HG02759 (cell line): Measurements from ENCODE around the gene DYNC2H1.
"Not testable (repeated sequence)": the region's sequence is repeated elsewhere in the genome, so short reads cannot be mapped to it uniquely, and the experiment has no call there.

ENCODE experiments used
- ATAC-seq: cut with Tn5 transposase; IDR thresholded peaks from one replicate; pipeline ENCODE4 v1.9.1; 2021; ENCODE audit warnings: mild to moderate bottlenecking, moderate library complexity; ENCODE audit not compliant: unreplicated experiment

DYNC2H1 gene

DNA sequence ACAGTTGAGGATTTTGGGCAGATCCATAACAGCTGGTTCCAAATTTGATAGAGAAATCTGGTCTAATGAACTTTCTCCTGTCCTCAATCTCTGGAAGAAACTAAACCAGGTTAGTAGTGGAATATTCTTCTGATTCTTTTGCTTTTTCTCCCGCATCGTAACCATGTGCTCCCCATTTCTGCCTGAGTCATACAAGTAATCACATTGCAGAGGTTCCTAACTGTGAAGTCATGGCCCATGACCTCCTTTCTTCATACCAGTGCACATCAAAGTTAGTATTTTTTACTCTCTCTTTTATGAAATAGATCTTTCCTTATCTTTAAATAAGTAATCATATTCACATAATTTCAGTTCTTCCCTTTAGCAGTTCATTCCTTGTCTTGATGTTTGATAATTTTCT lies 249.0 kb downstream of the DYNC2H1 start:
- ATAC-seq, result no peak

DNA sequence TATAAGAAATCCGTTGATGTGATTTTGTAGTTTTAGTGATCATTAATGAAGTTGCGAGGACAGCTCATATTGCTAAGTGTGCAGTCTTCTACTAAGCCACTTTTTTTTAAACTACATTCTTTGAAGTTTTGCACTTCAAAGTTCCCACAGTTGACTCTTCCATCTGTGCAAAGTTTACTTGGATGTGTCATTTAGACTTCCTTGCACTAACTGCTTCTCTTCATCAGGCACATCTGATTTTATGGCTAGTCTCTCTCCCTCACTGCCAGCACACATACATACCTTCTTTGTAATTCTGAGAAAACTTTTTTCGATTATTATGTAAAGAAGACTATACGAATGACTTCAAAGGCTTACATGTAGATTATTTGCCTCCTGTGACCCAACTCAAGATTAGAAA lies 250.0 kb downstream of the DYNC2H1 start:
- no peak for ATAC-seq

DNA sequence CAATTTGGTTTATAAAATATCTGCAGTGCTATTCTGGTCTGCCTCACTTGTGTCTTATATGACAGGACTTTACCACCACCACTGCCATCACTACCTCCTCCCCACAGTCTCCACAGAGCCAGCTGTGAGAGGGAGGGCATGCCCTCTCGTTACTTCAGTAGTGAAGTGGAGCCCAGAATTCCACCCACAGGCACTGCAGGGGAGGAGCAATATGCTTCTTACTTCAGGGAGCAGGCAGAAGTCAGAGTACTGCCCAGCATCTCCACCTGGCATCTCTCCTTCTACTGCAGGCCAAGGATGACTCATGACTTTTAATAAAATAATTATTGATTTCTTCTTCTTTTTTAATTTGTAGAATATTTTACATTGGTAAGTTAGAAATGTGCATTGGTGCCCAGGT lies 255.5 kb downstream of the DYNC2H1 start:
- no peak for ATAC-seq

DNA sequence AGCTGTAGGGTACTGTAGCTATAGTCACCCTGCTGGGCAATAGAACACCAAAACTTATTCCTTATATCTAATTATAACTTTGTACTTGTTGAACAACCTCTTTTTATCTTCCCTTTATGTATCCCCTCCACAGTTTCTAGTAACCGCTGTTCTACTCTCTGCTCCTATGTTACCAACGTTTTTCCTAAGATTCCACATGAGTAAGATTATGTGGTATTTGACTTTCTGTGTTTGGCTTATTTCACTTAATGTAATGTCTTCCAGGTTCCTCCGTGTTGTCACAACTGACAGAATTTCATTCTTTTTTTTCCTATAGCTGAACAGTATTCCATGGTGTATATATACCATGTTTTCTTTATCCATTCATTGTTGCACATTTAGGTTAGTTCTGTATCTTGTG lies 258.4 kb downstream of the DYNC2H1 start:
- no peak for ATAC-seq

DNA sequence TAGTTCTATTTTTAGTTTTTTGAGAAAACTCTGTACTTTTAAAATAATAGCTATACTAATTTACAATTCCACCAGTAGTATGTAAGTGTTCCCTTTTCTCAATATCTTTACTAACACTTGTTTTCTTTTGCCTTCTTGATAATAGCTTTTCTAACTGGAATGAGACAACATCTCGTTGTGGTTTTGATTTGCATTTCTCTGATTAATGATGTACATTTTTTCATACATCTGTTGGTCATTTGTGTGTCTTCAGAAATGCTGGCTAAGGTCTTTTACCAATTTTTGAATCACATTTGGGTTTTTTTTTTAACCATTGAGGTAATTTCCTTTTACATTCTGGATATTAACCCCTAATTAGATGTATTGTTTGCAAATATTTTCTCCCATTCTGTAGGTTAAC lies 258.9 kb downstream of the DYNC2H1 start:
- no peak for ATAC-seq

DNA sequence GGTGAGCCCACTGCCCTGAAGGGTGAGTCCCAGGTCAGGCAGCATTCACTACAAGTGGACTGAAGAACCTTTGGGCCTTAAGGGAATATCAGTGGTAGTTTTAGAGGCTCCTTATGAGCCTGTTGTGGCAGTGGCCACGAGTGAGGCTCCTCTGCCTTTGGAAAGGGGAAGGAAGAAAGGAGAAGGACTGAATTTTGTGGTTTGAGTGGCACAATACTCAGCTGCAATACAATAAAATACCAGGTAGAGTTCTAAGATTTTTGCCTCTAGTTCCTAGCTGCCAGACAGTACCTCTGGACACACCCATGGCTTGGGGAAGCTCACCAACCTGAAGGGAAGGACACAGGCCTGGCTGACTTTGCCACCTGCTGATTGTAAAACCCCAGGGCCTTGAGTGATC lies 260.9 kb downstream of the DYNC2H1 start:
- no peak for ATAC-seq

DNA sequence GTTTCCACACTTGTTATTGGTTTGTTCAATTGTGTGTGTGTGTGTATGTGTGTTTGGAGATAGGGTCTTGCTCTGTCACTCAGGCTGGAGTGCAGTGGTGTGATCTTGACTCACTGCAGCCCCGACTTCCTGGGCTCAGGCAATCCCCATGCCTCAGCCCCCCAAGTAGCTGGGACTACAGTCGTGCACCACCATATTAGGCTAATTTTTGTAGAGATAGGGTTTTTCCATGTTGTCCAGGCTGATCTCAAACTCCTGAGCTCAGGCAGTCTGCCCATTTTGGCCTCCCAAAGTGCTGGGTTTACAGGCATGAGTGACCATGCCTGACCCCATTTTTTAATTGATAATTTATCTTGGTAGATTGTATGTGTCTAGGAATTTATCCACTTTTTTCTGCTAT lies 263.7 kb downstream of the DYNC2H1 start:
- ATAC-seq, result no peak

DNA sequence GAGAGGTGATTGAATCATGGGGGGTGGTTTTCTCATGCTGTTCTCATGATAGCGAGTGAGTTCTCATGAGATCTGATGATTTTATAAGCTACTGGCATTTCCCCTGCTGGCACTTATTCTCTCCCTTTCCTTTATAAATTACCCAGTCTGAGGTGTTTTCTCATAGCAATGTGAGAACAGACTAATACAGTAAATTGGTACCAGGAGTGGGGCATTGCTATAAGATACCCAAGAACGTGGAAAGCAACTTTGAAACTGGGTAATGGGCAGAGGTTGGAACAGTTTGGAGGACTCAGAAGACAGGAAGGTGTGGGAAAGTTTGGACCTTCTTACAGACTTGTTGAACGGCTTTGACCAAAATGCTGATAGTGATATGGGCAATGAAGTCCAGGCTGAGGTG lies 265.0 kb downstream of the DYNC2H1 start:
- ATAC-seq, result not testable (repeated sequence)

DNA sequence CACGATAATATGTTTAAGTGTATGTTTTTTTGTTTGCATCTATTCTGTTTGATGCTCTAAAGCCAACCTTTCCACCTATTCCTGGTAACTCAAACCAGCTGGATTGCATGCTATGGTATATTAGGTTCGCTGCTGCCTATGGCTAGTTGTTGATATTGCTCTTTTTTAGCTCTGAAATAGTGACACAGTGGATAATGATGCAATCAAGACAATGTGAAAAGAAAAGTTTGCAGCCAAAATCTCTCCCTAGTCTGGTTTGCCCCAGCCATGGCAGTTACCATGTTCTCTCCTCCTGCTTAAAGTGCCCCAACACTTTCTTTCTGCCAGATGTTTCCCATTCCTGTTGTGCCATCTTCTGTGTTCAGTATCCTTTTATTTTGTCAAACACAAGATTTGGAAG lies 269.7 kb downstream of the DYNC2H1 start:
- ATAC-seq, result no peak

DNA sequence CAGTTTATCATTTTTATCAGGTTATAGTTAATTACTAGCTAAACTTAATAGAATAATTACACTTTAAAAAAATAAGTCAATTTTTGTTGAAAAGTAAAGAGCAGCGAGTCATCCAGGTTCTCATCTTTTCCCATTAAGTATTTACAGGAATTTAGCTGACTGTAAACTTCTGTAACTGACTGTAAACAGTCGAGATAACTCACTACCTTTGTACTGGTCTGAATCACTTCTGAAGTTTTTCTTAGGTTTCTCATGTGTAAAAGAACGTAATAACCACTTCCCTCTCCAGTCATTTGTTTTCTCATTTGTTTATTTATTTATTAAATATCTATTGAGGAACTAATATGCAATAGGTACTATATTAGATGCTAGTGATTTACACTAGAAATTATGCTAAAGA lies 270.8 kb downstream of the DYNC2H1 start:
- no peak for ATAC-seq

DNA sequence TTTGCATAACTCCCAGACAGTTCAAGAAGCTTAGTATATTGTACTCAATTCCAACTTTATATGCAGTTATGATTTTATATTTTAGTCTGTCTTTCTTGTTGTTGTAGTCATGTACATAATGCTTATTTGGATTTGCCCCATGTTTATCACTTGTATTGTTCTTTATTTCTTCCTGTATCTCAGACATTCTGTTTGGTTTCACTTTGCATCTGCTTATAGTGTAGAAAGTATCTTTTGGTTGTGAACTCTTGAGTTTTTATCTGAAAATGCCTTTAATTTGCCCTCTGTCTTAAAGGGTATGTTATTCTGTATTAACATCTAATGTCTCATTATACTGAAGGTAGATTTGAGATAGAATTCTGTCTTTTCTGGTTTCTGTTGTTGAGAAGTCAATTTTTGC lies 275.4 kb downstream of the DYNC2H1 start:
- no peak for ATAC-seq

DNA sequence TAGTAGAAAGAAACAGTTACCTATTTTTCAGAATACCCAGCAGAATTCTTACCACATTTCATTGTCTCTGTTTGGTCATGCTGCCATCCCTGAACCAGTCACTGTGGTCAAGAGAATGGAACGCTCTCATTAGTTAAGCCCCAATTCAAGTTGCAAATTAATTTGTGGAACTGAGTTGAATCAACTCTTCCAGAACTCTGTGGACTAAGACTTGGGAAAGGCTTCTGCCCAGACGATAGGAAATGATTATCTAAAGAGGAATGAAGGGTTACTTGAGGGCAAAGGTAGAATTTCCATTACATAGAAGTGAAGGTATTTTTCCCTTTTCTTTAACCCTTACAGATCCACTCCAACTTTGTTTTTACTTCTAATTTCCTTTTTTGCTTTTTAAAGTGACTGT lies 286.4 kb downstream of the DYNC2H1 start:
- no peak for ATAC-seq

DNA sequence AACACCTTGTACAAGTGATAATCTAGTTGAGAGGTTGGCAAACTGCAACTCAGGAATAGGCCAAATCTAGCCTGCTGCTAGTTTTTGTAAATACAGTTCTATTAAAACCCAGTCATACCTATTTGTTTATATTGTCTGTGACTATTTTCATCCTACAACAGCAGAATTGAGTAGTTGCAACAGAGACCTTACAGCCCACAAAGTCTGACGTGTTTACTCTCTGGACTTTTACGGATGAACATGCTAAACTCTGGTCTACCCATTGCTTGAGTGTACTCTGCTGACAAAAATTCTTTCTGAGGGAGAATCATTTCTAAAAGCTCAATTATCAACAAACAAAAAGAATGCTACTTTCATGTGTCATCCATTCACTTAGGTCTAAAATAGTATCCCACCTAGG lies 287.0 kb downstream of the DYNC2H1 start:
- ATAC-seq, result no peak

DNA sequence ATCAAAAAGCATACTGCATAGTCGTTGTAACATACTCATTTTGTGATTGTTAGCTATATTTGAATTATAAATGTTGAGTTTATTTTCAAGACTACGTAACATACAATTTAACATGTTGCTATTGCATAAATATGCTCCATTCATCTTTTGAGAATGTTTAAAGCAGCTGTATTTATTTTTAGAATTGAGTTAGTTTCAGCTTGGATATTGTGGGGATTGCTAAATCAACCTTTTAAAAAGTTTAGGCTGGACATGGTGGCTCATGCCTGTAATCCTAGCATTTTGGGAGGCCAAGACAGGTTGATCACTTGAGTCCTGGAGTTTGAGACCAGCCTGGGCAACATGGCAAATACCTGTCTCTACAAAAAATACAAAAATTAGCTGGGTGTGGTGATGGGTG lies 288.1 kb downstream of the DYNC2H1 start:
- no peak for ATAC-seq

DNA sequence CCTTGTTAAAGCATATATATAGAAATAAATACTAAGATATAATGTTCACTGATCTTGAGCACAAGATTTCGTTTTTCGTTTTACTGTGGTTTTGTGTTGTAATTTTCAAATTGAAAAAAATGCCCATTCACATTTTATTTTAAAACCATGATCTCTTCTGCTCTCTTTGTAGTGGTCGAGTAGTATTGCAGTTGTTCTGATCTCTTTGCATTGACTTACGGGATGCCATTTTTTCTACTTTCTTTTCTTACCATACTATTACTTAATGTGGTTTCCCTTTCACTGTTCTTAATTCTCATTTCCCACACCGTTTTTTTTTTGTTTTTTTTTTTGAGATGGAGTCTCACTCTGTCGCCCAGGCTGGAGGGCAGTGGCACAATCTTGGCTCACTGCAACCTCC lies 289.6 kb downstream of the DYNC2H1 start:
- ATAC-seq, result no peak

DNA sequence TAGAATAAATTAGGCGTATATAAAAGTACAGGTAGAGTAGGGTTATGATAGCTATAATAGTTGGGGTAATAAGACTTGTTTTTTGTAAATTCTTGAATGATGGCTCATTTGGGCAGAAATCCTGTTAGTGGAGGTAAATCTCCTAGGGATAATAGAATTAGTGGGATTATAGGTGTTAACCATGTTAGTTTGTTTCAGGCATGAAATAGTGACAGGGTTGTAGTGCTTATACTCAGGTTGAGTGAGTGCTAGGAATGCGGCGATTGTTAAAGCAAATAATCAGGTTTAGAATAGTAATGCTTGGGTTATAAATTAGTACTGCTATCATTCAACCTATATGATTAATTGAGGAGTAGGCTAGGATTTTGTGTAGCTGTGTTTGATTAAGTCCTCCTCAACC lies 297.1 kb downstream of the DYNC2H1 start:
- ATAC-seq, result no peak

DNA sequence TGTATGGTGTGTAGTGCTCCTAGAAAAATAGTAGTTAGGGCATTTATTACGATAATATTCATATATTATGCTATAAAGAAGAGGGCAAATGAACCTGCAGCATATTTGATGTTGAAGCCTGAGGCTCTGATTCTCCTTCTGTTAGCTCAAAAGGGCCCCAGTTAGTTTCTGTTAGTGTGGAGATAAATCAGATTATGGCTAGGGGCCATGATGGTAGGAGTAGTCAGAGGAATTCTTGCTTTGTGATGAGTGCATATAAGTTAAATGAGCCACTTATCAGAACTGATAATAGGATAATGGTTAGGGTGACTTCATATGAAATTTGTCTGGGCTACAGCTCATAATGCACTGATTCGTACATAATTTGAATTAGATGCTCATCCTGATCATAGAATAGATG lies 298.4 kb downstream of the DYNC2H1 start:
- no peak for ATAC-seq

DNA sequence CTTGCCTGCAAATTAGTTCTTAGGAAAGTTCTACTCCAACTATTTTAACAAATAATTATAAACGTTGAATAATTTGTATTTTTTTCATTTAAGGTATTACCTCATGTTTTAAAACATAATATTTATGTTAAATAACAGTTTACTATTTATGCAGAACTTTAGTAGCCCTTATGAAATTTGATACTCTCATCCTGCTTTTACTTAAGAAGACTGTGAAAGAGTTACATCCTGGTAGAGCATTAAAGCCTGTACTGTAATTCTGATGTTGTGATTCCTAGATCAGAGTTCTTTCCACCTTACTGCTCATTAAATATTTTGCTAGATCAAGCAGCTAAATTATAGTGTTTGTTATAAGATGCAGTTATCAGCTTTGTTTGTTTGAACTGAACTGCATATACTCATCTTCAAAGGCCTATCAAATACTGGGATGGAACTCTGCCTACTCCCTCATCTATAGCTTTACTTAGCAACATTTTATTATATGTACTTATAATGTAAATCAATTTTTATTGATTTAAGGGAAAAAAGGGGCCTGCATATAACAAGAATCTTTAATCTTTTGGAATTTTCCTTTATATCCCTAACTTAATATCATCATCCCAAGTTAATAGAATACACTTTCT lies 304.2 kb downstream of the DYNC2H1 start:
- ATAC-seq, result no peak

DNA sequence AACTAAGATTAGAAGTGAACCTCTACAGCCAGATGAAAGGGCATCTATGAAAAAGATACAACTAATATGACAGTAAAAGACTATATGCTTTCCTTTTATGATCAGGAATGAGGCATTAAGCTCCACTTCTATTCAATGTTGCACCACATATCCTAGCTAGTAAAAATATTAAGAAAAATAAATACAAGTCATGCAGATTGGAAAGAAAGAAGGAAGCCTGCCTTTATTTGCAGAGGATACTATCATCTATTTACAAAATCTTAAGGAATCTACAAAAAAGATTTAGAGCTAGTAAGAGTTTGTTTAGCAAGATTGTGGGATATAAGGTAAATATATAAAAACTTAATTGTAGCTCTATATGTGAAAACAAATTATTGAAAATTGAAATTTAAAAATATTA lies 308.8 kb downstream of the DYNC2H1 start:
- no peak for ATAC-seq

DNA sequence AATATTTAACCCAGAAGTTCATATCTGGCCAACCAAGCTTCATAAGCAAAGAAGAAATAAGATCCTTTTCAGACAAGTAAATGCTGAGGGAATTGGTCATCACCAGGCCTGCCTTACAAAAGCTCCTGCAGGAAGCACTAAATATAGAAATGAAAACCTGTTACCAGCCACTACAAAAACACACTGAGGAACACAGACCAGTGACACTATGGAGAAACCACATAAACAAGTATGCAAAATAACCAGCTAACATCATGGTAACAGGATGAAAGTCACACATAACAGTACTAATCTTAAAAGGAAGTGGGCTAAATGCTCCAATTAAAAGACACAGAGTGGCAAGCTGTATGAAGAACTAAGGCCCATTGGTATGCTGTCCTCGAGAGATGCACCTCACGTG lies 311.4 kb downstream of the DYNC2H1 start:
- ATAC-seq, result no peak

DNA sequence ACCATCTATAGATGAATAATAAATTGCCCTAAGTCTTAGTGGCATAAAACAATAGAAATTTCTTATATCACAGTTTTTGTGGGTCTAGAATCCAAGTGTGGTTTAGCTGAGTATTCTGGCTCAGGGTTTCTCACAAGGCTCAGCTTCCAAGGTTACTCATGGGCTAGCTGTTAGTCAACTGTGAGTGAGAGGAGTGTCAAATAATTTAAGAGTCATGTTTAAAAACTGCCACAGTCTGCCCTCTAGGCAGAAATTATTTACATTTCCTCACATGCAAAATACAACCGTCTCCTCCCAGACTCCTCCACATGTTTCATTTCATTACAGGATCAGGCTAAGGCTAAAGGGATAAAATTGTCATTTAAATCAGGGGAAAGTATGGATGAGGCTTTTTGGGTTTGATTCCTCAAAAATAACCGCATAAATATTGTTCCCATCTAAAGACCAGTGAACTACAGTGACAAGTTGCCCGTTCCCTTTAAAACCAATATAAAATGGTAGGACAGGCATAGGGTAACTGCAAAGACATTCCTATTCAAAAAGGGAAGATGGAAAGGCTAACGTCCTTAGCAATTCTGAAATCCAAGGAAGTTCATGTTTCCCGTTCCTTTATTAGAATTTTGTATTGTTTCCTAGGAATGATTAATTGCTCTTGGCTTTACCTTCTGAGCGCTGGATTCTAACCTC lies 324.3 kb downstream of the DYNC2H1 start:
- no peak for ATAC-seq

DNA sequence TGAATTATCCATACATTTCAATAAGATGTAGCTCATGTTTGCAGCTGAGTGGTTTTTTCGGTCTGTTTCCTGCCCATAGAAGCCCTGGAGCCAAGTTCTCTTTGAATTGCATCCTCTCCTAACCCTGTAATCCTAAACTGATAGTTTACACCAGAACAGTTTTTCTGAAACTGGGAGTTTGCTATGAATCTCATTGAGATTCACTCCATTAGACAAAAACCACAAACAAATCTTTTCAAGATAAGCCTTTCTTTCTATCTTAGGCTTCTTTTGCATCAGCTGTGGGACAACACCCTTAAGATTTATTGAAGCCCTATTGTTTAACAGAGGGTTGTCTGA lies 324.8 kb downstream of the DYNC2H1 start:
- ATAC-seq, result no peak

DNA sequence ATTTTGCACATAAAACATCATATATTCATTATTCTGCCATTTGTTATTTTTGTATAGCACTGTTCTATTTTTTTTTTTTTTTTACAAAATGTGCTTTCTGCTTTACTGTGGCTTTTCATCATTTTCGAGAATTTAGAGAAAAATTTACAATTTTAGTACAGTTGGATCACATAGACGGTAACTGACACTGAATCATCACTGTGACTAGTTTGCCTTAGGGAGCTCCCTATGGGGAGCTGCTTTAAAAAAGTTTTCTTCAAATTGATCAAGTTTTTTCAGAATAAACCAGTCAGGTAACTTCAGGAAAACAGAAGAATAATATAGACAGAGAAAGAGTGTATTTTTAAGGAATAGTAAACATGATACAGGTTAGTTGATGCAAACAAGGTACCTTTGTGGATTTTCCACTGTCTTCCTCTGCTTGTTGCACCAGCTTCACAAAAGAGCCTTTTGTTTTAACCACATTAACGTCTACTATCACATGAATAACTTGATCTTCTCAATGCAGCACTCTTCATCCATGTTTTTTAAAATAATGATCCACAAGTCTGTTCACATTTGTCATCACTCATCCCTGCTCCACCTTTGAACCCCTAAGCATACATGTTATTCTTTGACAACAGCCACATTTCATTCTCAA lies 327.0 kb downstream of the DYNC2H1 start:
- ATAC-seq, result no peak
